Measurements from ENCODE around the gene CRLF1.

CRLF1 gene

GRCh38 chr19:18577365-18577914, 29.2 kb downstream of the CRLF1 start:
- DNase-seq (ENCODE audit: low read depth, low spot score), result no peak
- no peak overlapping the region for H3K4me3 ChIP-seq (ENCODE audit: low read length)

GRCh38 chr19:18576383-18576782, 30.2 kb downstream of the CRLF1 start:
- no peak for DNase-seq (ENCODE audit: low read depth, low spot score)
- no peak overlapping the region for H3K4me3 ChIP-seq (ENCODE audit: low read length)

GRCh38 chr19:18574691-18575291, 31.8 kb downstream of the CRLF1 start:
- no peak for DNase-seq (ENCODE audit: low read depth, low spot score)
- H3K4me3 ChIP-seq (ENCODE audit: low read length), result no peak overlapping the region

- DNase-seq (ENCODE audit: low read depth, low spot score), result peak; percentile 94
- peak within 1 kb of the TSS; percentile 99 for H3K4me3 ChIP-seq (ENCODE audit: low read length)
Observed at GRCh38 chr19:18571564-18572344, 34.8 kb downstream of the CRLF1 start, which contains the start of gene UBA52. UBA52 (plus strand) TSS chr19:18571857; CDS start chr19:18573301, 1,444 bp downstream.

GRCh38 chr19:18568367-18568766, 38.2 kb downstream of the CRLF1 start:
- H3K4me3 ChIP-seq (ENCODE audit: low read length), result no peak overlapping the region
- no peak for DNase-seq (ENCODE audit: low read depth, low spot score)

GRCh38 chr19:18566953-18567352, 39.6 kb downstream of the CRLF1 start:
- no peak for DNase-seq (ENCODE audit: low read depth, low spot score)
- H3K4me3 ChIP-seq (ENCODE audit: low read length), result no peak overlapping the region

GRCh38 chr19:18562086-18562485, 44.5 kb downstream of the CRLF1 start:
- no peak for DNase-seq (ENCODE audit: low read depth, low spot score)
- H3K4me3 ChIP-seq (ENCODE audit: low read length), result no peak overlapping the region

GRCh38 chr19:18559685-18560084, 46.9 kb downstream of the CRLF1 start:
- DNase-seq (ENCODE audit: low read depth, low spot score), result no peak
- H3K4me3 ChIP-seq (ENCODE audit: low read length), result no peak overlapping the region

- no peak for DNase-seq (ENCODE audit: low read depth, low spot score)
- peak overlapping the region; percentile 100 for H3K4me3 ChIP-seq (ENCODE audit: low read length)
Observed at GRCh38 chr19:18558604-18559003, 48.0 kb downstream of the CRLF1 start.

- peak overlapping the region; percentile 100 for H3K4me3 ChIP-seq (ENCODE audit: low read length)
- DNase-seq (ENCODE audit: low read depth, low spot score), result no peak
Observed at GRCh38 chr19:18558202-18558555, 48.4 kb downstream of the CRLF1 start.

- peak; percentile 100 for DNase-seq (ENCODE audit: low read depth, low spot score)
- H3K4me3 ChIP-seq (ENCODE audit: low read length), result peak within 1 kb of the TSS; percentile 100
Observed at GRCh38 chr19:18557411-18558201, 49.0 kb downstream of the CRLF1 start, which contains the start of gene KXD1. KXD1 (plus strand) TSS chr19:18557870; CDS start chr19:18562057, 4,187 bp downstream.

- no peak for DNase-seq (ENCODE audit: low read depth, low spot score)
- H3K4me3 ChIP-seq (ENCODE audit: low read length), result no peak overlapping the region
Observed at GRCh38 chr19:18551631-18552030, 55.0 kb downstream of the CRLF1 start.

- DNase-seq (ENCODE audit: low read depth, low spot score), result peak; percentile 92
- H3K4me3 ChIP-seq (ENCODE audit: low read length), result peak overlapping the region; percentile 70
Observed at GRCh38 chr19:18543814-18544475, 62.7 kb downstream of the CRLF1 start.
